Endometrial microvascular endothelial cells (primary cell): ENCODE data around the gene CACNA1C. TPM values are rescaled to one million over a fixed set of nuclear protein-coding genes. Genes with fewer than 3 reads are reported as not detected.

ENCODE experiments used
- in situ Hi-C: cut with HindIII; loops from 2 replicates; pipeline ENCODE4 v1.10.0; 2017; ENCODE audit warnings: low sequenced_read_pairs, low pct_unique_long_range_greater_than_20kb; ENCODE audit errors: inconsistent ontology term
- total RNA-seq: library from RNA; depleted of rRNA; stranded (reverse); fragments of >200 nt; gene quantifications from one replicate; pipeline ENCODE4 v1.2.3, GENCODE V29; 2015; ENCODE audit errors: inconsistent ontology term

Gene CACNA1C
- total RNA-seq, 1 donor from 2014 or later = not detected

GRCh38 chr12:2179953-2180736, 127.4 kb downstream of the CACNA1C start:
- in situ Hi-C loops = no loop called here

DNA sequence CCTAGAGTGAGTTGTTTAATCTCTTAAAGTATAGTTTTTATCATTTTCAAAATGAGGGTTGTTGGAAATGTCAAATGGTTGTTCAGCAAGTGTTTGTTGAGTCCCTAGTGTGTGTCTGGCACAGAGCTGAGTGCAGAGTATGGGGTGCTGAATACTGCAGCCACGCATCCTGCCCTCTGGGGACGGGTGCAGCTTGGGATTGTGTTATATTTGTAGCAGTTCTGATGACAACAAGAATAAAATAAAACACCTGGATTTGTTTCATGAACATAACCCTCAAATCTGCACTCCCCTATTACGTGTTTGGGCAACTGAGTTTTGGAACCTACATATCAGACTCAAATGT, 127.9 kb downstream of the CACNA1C start:
- in situ Hi-C loops = no loop called here

DNA sequence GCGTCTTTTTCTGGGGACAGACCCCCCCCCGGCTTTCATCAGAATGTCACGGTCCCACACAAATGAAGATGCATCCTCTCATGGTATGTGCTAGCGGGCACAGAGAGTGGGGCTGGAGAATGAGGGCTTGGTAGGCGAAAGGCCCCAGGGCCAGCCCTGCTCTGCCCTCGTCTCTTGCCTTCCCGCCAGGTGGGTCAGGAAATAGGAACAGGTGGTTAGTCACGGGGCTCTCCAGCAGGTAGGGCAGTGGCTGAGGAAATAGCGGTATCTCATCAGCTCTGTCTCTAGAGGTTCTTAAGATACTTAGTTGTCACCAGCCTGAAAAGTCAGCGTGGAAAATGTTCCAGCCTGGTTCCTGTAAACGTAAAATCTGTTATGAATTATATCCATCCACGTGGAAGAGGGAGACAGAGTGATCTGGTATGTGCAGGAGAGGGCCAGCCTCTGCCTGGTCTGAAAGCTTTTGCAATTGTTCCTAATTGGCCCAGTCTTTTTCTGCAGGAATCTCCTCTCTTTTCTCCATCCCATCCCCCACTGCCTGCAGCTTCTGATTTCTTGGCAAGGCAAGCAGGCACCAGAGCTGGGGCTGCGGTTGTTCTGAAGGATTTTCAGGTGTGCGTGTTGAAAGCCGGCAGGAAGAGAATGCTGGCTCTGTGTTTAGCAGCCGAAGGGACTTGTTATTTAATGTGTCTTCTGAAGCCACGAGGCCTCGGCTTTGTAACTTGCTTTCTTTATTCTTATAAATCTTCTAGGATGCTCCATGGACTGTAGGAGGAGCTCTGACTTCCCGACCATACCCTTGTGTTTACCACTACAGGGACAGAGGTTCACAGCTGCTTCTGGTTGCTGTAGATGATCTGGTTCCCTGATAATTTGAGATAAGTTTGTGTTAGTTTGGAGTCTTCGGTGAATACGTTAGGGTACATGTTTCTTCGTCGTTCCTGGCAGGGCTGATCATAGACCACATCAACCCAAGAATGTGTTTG, 131.1 kb downstream of the CACNA1C start:
- in situ Hi-C loops = no loop called here

GRCh38 chr12:2185751-2186341, 133.1 kb downstream of the CACNA1C start:
- in situ Hi-C loops = no loop called here

- in situ Hi-C loops = no loop called here
Observed at GRCh38 chr12:2187195-2187945, 134.6 kb downstream of the CACNA1C start.

- in situ Hi-C loops = no loop called here
Observed at GRCh38 chr12:2190085-2190484, 137.3 kb downstream of the CACNA1C start.

- in situ Hi-C loops = no loop called here
Observed at GRCh38 chr12:2190896-2191533, 138.2 kb downstream of the CACNA1C start.

GRCh38 chr12:2191534-2192153, 138.9 kb downstream of the CACNA1C start:
- in situ Hi-C loops = no loop called here

DNA sequence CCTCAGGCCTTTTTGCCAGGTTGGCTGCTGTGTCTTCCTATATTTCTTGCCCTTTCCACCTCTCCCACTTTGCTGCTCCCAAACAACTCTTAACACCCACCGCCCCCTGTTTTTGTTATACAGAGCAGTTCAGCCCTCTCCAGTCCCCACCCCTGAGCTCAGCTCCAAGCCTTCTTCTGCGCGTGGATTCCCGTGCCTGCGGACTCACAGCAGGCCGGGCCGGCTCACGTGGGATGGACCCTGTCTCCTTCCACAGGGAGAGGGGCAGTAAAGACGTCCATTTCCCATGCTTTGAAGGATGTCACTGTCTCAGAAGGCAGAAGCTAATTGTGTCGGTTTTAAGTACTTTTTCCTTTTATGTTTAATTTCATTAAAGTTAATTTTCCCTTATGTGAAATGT, 139.4 kb downstream of the CACNA1C start:
- in situ Hi-C loops = no loop called here

- in situ Hi-C loops = no loop called here
Observed at GRCh38 chr12:2194060-2194459, 141.3 kb downstream of the CACNA1C start.

GRCh38 chr12:2194571-2194970, 141.8 kb downstream of the CACNA1C start:
- in situ Hi-C loops = no loop called here

GRCh38 chr12:2195085-2195484, 142.3 kb downstream of the CACNA1C start:
- in situ Hi-C loops = no loop called here

DNA sequence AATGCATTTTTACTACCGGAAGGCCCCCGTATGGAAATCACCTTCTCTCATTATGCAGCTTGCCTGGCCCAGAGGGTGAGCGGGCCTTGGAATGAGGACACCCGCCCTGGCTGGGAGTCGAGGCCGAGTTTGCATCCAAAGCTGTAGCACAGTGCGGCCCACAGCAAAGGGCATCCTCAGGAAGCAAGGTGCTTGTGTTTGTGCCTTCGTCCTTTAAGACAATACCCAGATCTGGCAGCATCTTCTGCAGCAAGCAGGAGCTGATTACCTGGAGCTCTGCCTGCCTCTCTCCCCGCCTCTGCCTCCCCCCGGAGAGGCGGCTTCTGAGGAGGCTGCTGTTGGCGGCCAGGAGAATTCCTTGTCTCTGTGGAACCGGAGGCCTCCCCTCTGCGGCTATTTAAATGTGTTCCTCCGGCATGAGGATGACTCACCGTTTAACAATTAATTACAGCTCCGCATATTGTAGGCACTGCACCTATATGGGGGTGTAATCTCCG, 145.3 kb downstream of the CACNA1C start:
- in situ Hi-C loops = no loop called here

- in situ Hi-C loops = no loop called here
Observed at GRCh38 chr12:2198542-2198941, 145.8 kb downstream of the CACNA1C start.

GRCh38 chr12:2205996-2206395, 153.2 kb downstream of the CACNA1C start:
- in situ Hi-C loops = no loop called here

DNA sequence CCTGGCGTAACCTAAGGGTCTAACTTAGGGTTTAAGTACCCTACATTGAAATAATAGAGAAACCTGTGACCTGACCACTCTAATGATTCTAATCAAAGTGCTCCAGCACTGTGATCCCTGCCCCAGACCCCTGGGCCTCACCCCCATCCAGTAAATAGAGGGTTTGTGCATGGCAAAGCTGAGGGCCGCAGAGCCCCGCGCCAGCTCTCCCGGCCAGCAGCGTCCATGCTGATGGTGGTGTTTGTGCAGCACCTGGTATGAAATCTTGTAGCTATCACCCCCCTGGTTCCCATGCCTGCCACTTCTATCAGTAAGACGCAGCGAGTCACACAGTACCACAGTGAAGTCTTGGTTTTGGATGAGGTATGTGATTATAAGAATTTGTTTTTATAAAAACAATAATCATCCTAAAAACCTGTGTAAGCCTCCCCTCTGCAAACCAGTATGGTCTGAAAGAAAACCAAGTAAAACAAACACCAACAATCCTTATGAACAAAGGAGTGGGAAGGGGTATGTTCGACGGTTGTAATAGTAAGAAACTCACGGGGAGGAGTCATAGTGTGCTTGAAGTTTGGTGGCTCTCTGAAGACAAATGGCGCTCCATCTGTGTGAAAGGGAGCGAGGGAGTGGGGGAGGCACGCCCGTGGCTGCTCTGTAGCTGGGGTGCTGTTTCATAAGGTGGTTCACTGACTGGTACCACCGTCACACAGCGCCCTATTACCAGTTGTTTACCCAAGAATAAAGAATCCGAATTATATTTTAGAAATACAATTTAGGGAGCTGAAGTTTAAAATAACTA, 156.2 kb downstream of the CACNA1C start:
- in situ Hi-C loops = no loop called here

- in situ Hi-C loops = no loop called here
Observed at GRCh38 chr12:2211119-2211518, 158.3 kb downstream of the CACNA1C start.
